SU-DHL-6 (cell line): Measurements from ENCODE around the gene SYT11.

Experiments
- H2AFZ ChIP-seq: fragments of 200-600 bp; sonication (generic); 2 replicates; pipeline ENCODE4 v1.6.1; 2014; ENCODE audit warnings: low read depth, mild to moderate bottlenecking, moderate library complexity, mixed read lengths, antibody characterized with exemption, low read length; ENCODE audit not compliant: severe bottlenecking
- H3F3A ChIP-seq: fragments of 200-600 bp; shearing (Covaris generic); 2 replicates; pipeline ENCODE4 v1.6.0; 2016; ENCODE audit warnings: antibody characterized with exemption, mild to moderate bottlenecking; ENCODE audit not compliant: insufficient read depth
- H3K27ac ChIP-seq: fragments of 200-600 bp; sonication (generic); 2 replicates; pipeline ENCODE4 v1.5.1; 2016; ENCODE audit warnings: low read depth, mild to moderate bottlenecking, low read length, moderate library complexity, mixed read lengths
- H3K27me3 ChIP-seq: fragments of 200-600 bp; sonication (generic), shearing (Covaris generic); 2 replicates; pipeline ENCODE4 v1.6.0; 2014; ENCODE audit warnings: mild to moderate bottlenecking, low read length
- H3K36me3 ChIP-seq: fragments of 200-600 bp; sonication (generic); 2 replicates; pipeline ENCODE4 v1.6.1; 2014; ENCODE audit warnings: mild to moderate bottlenecking, low read length, mixed read lengths
- H3K4me2 ChIP-seq: fragments of 300-600, 200-600 bp; shearing (Covaris generic), sonication (generic); 2 replicates; pipeline ENCODE4 v1.6.0; 2014; ENCODE audit warnings: low read length, low read depth, mild to moderate bottlenecking; ENCODE audit not compliant: poor library complexity, severe bottlenecking
- H3K4me3 ChIP-seq: fragments of 200-600 bp; sonication (generic); 2 replicates; pipeline ENCODE4 v1.5.1; 2014; ENCODE audit warnings: antibody characterized with exemption, low read length, mild to moderate bottlenecking, mixed read lengths; ENCODE audit not compliant: insufficient read depth, poor library complexity, severe bottlenecking
- H3K79me2 ChIP-seq: fragments of 200-600 bp; sonication (generic); 2 replicates; pipeline ENCODE4 v1.6.1; 2014; ENCODE audit warnings: mild to moderate bottlenecking, low read length, moderate library complexity; ENCODE audit not compliant: insufficient read depth
- H3K9ac ChIP-seq: fragments of 200-600 bp; sonication (generic); 2 replicates; pipeline ENCODE4 v1.7.0; 2014; ENCODE audit warnings: mild to moderate bottlenecking, low read length
- H3K9me2 ChIP-seq: fragments of 200-600 bp; sonication (generic); replicated peaks from 2 replicates; pipeline ENCODE4 v1.6.1; 2014; ENCODE audit warnings: low read length; ENCODE audit not compliant: insufficient read depth
- H3K9me3 ChIP-seq: fragments of 200-600 bp; sonication (generic); 2 replicates; pipeline ENCODE4 v1.6.1; 2014; ENCODE audit warnings: low read length, mixed read lengths; ENCODE audit not compliant: insufficient read depth
- H4K20me1 ChIP-seq: fragments of 200-600 bp; sonication (generic); 2 replicates; pipeline ENCODE4 v1.6.1; 2014; ENCODE audit warnings: low read depth, mild to moderate bottlenecking, antibody characterized with exemption, low read length, moderate library complexity, mixed read lengths
- EZH2phosphoT487 ChIP-seq: fragments of 200-600 bp; sonication (generic), shearing (Covaris generic); conservative IDR thresholded peaks from 2 replicates; pipeline ENCODE4 v1.6.1; 2018; ENCODE audit warnings: mild to moderate bottlenecking, antibody characterized with exemption, low read length, moderate library complexity, mixed read lengths
- TF ChIP-seq, protein P1 (sequence below): fragments of 200-600 bp; sonication (generic); IDR thresholded peaks from one replicate; pipeline ENCODE4 v1.5.1; 2017; ENCODE audit warnings: antibody characterized with exemption, mild to moderate bottlenecking, low read length, moderate library complexity; ENCODE audit not compliant: insufficient read depth, poor library complexity, severe bottlenecking

SYT11 gene

DNA sequence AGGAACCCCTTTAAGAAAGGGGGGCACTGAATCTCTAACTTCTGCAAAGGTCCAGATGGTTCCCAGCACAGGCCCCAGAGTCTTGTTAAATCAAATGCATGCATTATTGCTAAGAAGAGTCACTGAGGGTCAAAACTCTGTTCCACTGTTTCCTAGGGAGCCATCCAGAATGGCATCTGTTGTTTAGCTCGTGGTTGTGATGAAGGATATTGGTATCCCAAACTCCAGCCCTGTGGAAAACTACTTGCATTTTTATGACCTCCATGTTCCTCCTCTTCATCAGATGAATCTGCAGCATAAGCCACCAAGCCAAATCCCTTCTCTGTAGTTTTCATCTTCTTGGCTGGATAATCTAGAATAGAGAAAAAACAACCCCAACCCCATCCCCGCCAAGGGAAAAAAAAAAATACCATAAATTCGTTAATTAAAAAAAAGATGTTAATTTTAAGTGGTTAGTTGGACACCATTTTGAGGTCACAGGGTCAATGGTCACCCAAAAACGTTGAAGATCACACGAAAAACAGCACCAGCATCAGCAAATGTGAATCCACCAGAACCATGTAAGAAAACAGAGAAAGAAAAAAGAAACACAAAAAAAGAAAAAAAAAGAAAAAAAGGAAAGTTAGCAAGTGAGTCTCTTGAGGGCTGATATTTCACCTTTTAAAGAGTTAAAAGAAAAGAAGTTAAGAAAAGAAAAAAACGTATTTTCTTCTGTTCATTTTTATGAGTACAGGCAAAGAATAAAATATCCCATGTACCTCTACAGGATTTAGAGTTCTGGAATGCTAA, 54.8 kb downstream of the SYT11 start:
- Histone ChIP-seq H3K9me2 (no peaks in the 10 kb centered on the region), H3K79me2 (peaks cover 10% of the 10 kb centered on the region; the same call in 1 of the 2 replicates), H4K20me1 (no peaks in the 10 kb centered on the region), H2AFZ (no peak overlapping the region), H3K9ac (no peak overlapping the region), H3K27me3 (no peaks in the 10 kb centered on the region), H3K4me3 (no peak overlapping the region), H3K27ac (no peak overlapping the region), H3F3A (peaks cover 62% of the 10 kb centered on the region), H3K4me2 (no peak overlapping the region), H3K36me3 (peaks cover 50% of the 10 kb centered on the region), H3K9me3 (no peaks in the 10 kb centered on the region)
- TF ChIP-seq EZH2phosphoT487 = no peak
- TF ChIP-seq, protein P1, sequence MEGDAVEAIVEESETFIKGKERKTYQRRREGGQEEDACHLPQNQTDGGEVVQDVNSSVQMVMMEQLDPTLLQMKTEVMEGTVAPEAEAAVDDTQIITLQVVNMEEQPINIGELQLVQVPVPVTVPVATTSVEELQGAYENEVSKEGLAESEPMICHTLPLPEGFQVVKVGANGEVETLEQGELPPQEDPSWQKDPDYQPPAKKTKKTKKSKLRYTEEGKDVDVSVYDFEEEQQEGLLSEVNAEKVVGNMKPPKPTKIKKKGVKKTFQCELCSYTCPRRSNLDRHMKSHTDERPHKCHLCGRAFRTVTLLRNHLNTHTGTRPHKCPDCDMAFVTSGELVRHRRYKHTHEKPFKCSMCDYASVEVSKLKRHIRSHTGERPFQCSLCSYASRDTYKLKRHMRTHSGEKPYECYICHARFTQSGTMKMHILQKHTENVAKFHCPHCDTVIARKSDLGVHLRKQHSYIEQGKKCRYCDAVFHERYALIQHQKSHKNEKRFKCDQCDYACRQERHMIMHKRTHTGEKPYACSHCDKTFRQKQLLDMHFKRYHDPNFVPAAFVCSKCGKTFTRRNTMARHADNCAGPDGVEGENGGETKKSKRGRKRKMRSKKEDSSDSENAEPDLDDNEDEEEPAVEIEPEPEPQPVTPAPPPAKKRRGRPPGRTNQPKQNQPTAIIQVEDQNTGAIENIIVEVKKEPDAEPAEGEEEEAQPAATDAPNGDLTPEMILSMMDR = no peak

GRCh38 chr1:155918660-155919059, 59.3 kb downstream of the SYT11 start:
- TF ChIP-seq, protein P1 = no peak
- no peak for TF ChIP-seq EZH2phosphoT487
- H2AFZ ChIP-seq = no peak overlapping the region

GRCh38 chr1:155919801-155920200, 60.4 kb downstream of the SYT11 start:
- H3K4me2 ChIP-seq = no peak overlapping the region
- no peaks in the 10 kb centered on the region for H3K9me3 ChIP-seq
- no peak overlapping the region for H3K4me3 ChIP-seq
- no peaks in the 10 kb centered on the region for H3K9me2 ChIP-seq
- no peaks in the 10 kb centered on the region for H3K79me2 ChIP-seq
- peaks cover 27% of the 10 kb centered on the region for H3F3A ChIP-seq
- H3K27me3 ChIP-seq = no peaks in the 10 kb centered on the region
- no peak overlapping the region for H3K9ac ChIP-seq
- H2AFZ ChIP-seq = no peak overlapping the region
- TF ChIP-seq, protein P1 = no peak
- TF ChIP-seq EZH2phosphoT487 = no peak
- peaks cover 58% of the 10 kb centered on the region for H3K36me3 ChIP-seq
- no peaks in the 10 kb centered on the region for H4K20me1 ChIP-seq
- no peak overlapping the region for H3K27ac ChIP-seq

More at GRCh38 chr1:155918660-155919059, 59.3 kb downstream of the SYT11 start:
- no peaks in the 10 kb centered on the region for H3K79me2 ChIP-seq
- H3K27ac ChIP-seq = no peak overlapping the region
- H3K9me2 ChIP-seq = no peaks in the 10 kb centered on the region
- no peaks in the 10 kb centered on the region for H3K9me3 ChIP-seq
- no peak overlapping the region for H3K4me3 ChIP-seq
- H4K20me1 ChIP-seq = no peaks in the 10 kb centered on the region
- peaks cover 69% of the 10 kb centered on the region for H3K36me3 ChIP-seq
- H3K27me3 ChIP-seq = no peaks in the 10 kb centered on the region
- no peak overlapping the region for H3K9ac ChIP-seq
- H3F3A ChIP-seq = peaks cover 39% of the 10 kb centered on the region
- no peak overlapping the region for H3K4me2 ChIP-seq
